ENCODE data around the gene KRTAP13-4.

Gene KRTAP13-4

DNA sequence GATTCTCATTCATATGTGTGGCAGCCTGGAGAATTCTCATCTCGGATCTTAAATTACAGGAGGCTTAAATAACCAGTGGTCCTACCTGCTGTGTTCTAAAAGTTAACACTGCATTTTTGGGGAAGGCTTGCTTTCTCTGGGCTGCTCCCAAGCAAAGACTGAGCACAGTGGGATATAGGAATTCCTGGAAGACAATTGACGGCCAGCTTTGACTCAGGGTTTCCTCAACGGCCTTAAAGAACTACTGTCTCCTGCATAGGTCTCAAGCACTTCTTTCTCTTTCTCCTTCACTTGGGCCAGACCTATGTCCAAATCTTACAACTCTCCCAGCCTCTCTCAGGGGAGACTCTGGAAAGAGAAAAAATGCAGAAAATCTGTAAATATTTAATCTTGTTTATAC lies 3.3 kb upstream of the KRTAP13-4 start:
- no peak for ATAC-seq
- TF ChIP-seq GLIS3 (CRISPR knock-in tag; IDR thresholded peaks at IDR 0.05) (no peak), ZNF565 (CRISPR knock-in tag; conservative IDR thresholded peaks at IDR 0.05; ENCODE audit: low read depth) (no peak), ZFP30 (CRISPR knock-in tag; IDR thresholded peaks at IDR 0.05) (no peak), TSHZ2 (CRISPR knock-in tag; IDR thresholded peaks at IDR 0.05) (no peak), OSR1 (CRISPR knock-in tag; IDR thresholded peaks at IDR 0.05) (no peak), ZNF70 (CRISPR knock-in tag; IDR thresholded peaks at IDR 0.05) (no peak), SNAI2 (CRISPR knock-in tag; IDR thresholded peaks at IDR 0.05) (no peak), ZFP3 (CRISPR knock-in tag; IDR thresholded peaks at IDR 0.05) (no peak), CSDC2 (CRISPR knock-in tag; IDR thresholded peaks at IDR 0.05) (no peak), RARB (CRISPR knock-in tag; IDR thresholded peaks at IDR 0.05) (no peak), PPARA (CRISPR knock-in tag; IDR thresholded peaks at IDR 0.05; ENCODE audit: borderline replicate concordance) (no peak), ISL1 (CRISPR knock-in tag; IDR thresholded peaks at IDR 0.05) (no peak)

- ATAC-seq: peak; percentile 89
- TF ChIP-seq ZC3H10 (CRISPR knock-in tag; IDR thresholded peaks at IDR 0.05) (no peak), TSHZ2 (CRISPR knock-in tag; IDR thresholded peaks at IDR 0.05) (no peak), GLIS3 (CRISPR knock-in tag; IDR thresholded peaks at IDR 0.05) (no peak), CSDC2 (CRISPR knock-in tag; IDR thresholded peaks at IDR 0.05) (no peak), ESRRG (CRISPR knock-in tag; IDR thresholded peaks at IDR 0.05) (no peak), RARB (CRISPR knock-in tag; IDR thresholded peaks at IDR 0.05) (no peak), CREB5 (CRISPR knock-in tag; IDR thresholded peaks at IDR 0.05; ENCODE audit: low read depth) (no peak), OSR1 (CRISPR knock-in tag; IDR thresholded peaks at IDR 0.05) (no peak), PPARA (CRISPR knock-in tag; IDR thresholded peaks at IDR 0.05; ENCODE audit: borderline replicate concordance) (no peak), ZFP30 (CRISPR knock-in tag; IDR thresholded peaks at IDR 0.05) (no peak), ARNTL (CRISPR knock-in tag; IDR thresholded peaks at IDR 0.05; ENCODE audit: borderline replicate concordance, low read depth) (no peak), BACH2 (CRISPR knock-in tag; IDR thresholded peaks at IDR 0.05; ENCODE audit: borderline replicate concordance) (no peak), ZNF8 (CRISPR knock-in tag; IDR thresholded peaks at IDR 0.05) (no peak), TOX (CRISPR knock-in tag; IDR thresholded peaks at IDR 0.05; ENCODE audit: borderline replicate concordance) (no peak), ZFP3 (CRISPR knock-in tag; IDR thresholded peaks at IDR 0.05) (no peak), SNAI2 (CRISPR knock-in tag; IDR thresholded peaks at IDR 0.05) (no peak)
- TF ChIP-seq, protein P1, sequence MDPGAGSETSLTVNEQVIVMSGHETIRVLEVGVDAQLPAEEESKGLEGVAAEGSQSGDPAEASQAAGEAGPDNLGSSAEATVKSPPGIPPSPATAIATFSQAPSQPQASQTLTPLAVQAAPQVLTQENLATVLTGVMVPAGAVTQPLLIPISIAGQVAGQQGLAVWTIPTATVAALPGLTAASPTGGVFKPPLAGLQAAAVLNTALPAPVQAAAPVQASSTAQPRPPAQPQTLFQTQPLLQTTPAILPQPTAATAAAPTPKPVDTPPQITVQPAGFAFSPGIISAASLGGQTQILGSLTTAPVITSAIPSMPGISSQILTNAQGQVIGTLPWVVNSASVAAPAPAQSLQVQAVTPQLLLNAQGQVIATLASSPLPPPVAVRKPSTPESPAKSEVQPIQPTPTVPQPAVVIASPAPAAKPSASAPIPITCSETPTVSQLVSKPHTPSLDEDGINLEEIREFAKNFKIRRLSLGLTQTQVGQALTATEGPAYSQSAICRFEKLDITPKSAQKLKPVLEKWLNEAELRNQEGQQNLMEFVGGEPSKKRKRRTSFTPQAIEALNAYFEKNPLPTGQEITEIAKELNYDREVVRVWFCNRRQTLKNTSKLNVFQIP (CRISPR knock-in tag; IDR thresholded peaks at IDR 0.05; ENCODE audit: borderline replicate concordance, low read depth): no peak
- TF ChIP-seq, protein P2, sequence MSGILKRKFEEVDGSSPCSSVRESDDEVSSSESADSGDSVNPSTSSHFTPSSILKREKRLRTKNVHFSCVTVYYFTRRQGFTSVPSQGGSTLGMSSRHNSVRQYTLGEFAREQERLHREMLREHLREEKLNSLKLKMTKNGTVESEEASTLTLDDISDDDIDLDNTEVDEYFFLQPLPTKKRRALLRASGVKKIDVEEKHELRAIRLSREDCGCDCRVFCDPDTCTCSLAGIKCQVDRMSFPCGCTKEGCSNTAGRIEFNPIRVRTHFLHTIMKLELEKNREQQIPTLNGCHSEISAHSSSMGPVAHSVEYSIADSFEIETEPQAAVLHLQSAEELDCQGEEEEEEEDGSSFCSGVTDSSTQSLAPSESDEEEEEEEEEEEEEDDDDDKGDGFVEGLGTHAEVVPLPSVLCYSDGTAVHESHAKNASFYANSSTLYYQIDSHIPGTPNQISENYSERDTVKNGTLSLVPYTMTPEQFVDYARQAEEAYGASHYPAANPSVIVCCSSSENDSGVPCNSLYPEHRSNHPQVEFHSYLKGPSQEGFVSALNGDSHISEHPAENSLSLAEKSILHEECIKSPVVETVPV (CRISPR knock-in tag; IDR thresholded peaks at IDR 0.05): no peak
Measured at GRCh38 chr21:30434033-30434631, 4.1 kb downstream of the KRTAP13-4 start.
